SK-N-MC (cell line): Measurements from ENCODE around the gene RPL41.

ENCODE experiments used
- EZH2 ChIP-seq: fragments of 200-600 bp; sonication (generic); IDR thresholded peaks from one replicate; pipeline ENCODE4 v1.6.1; 2017; ENCODE audit warnings: antibody characterized with exemption
- FOXP2 ChIP-seq: optimal IDR thresholded peaks from 2 replicates; pipeline ENCODE3; 2011; ENCODE audit warnings: mild to moderate bottlenecking, moderate library complexity; ENCODE audit not compliant: insufficient read depth; ENCODE audit errors: extremely low read length, control extremely low read depth
- POLR2AphosphoS5 ChIP-seq: IDR thresholded peaks from 2 replicates; pipeline ENCODE4 v1.6.1; 2012; ENCODE audit warnings: mild to moderate bottlenecking, low read depth, low read length, borderline replicate concordance

DNA sequence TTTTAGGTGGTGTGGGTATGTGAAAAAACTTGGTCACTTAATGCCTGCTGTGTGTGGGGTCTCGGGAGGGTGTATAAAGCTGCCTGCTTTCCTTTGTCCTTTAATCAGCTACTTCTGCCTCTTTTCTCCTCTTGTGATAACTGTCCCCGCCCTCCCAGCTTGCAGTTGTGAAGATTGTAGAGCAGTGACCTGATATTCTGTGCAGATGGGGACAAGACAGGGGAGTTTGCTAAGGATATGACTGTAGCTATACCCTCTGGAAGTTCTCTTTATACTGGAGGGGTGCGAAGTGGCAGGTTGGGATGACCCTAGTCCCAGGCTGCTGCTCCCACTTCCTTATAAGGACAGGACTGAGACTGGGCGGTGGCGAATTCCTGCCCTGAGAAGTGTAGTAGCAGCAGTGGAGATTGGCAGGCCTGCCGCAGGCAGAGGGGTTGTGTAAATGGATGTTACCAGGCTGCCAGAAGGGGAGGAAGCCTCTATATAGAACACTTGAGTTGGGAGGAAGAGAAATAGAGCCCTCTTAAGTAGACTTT is 42.6 kb downstream of the RPL41 start:
- TF ChIP-seq EZH2 (no peak), POLR2AphosphoS5 (peak; percentile 8; the same call in 1 of the 2 replicates), FOXP2 (no peak)
